ENCODE data around the gene GOPC.

GOPC gene

GRCh38 chr6:117573006-117573680 is 29.2 kb downstream of the GOPC start:
- Histone ChIP-seq H3K4me3 (ENCODE audit: low read length, poor library complexity, severe bottlenecking) (no peak overlapping the region), H3K4me2 (ENCODE audit: low read depth, low read length, poor library complexity, severe bottlenecking) (no peak overlapping the region), H3K9ac (ENCODE audit: low read depth, low read length, poor library complexity, severe bottlenecking) (no peak overlapping the region), H3K9me2 (replicated peaks; ENCODE audit: low read depth, low read length) (no peaks in the 10 kb centered on the region), H3K79me2 (ENCODE audit: insufficient read depth, low read length) (no peaks in the 10 kb centered on the region), H3F3A (ENCODE audit: low read depth) (no peaks in the 10 kb centered on the region), H3K9me3 (ENCODE audit: insufficient read depth, low read depth, low read length) (no peaks in the 10 kb centered on the region), H3K27me3 (ENCODE audit: insufficient read depth, low read length, poor library complexity, severe bottlenecking) (no peaks in the 10 kb centered on the region), H3K36me3 (ENCODE audit: insufficient read depth, low read length) (peaks cover 68% of the 10 kb centered on the region), H2AFZ (ENCODE audit: low read length) (no peak overlapping the region), H3K4me1 (ENCODE audit: insufficient read depth, low read length, poor library complexity, severe bottlenecking) (no peaks in the 10 kb centered on the region), H4K20me1 (ENCODE audit: insufficient read depth, low read length, poor library complexity, severe bottlenecking) (no peaks in the 10 kb centered on the region)
- TF ChIP-seq CTCF (conservative IDR thresholded peaks at IDR 0.05; ENCODE audit: low read length) (no peak), EZH2phosphoT487 (IDR thresholded peaks at IDR 0.05; ENCODE audit: borderline replicate concordance) (no peak)

GRCh38 chr6:117568831-117569410 is 33.4 kb downstream of the GOPC start:
- H4K20me1 ChIP-seq (ENCODE audit: insufficient read depth, low read length, poor library complexity, severe bottlenecking), result no peaks in the 10 kb centered on the region
- H3K36me3 ChIP-seq (ENCODE audit: insufficient read depth, low read length), result peaks cover 81% of the 10 kb centered on the region
- no peaks in the 10 kb centered on the region for H3F3A ChIP-seq (ENCODE audit: low read depth)
- TF ChIP-seq EZH2phosphoT487 (IDR thresholded peaks at IDR 0.05; ENCODE audit: borderline replicate concordance), result no peak
- no peak for TF ChIP-seq CTCF (conservative IDR thresholded peaks at IDR 0.05; ENCODE audit: low read length)
- no peaks in the 10 kb centered on the region for H3K9me2 ChIP-seq (replicated peaks; ENCODE audit: low read depth, low read length)
- H3K27me3 ChIP-seq (ENCODE audit: insufficient read depth, low read length, poor library complexity, severe bottlenecking), result no peaks in the 10 kb centered on the region
- H3K4me2 ChIP-seq (ENCODE audit: low read depth, low read length, poor library complexity, severe bottlenecking), result no peak overlapping the region
- H3K79me2 ChIP-seq (ENCODE audit: insufficient read depth, low read length), result no peaks in the 10 kb centered on the region
- no peak overlapping the region for H2AFZ ChIP-seq (ENCODE audit: low read length)
- no peaks in the 10 kb centered on the region for H3K4me1 ChIP-seq (ENCODE audit: insufficient read depth, low read length, poor library complexity, severe bottlenecking)
- H3K4me3 ChIP-seq (ENCODE audit: low read length, poor library complexity, severe bottlenecking), result no peak overlapping the region
- no peak overlapping the region for H3K9ac ChIP-seq (ENCODE audit: low read depth, low read length, poor library complexity, severe bottlenecking)
- no peaks in the 10 kb centered on the region for H3K9me3 ChIP-seq (ENCODE audit: insufficient read depth, low read depth, low read length)

GRCh38 chr6:117568247-117568646 is 34.1 kb downstream of the GOPC start:
- H3K36me3 ChIP-seq (ENCODE audit: insufficient read depth, low read length), result peaks cover 82% of the 10 kb centered on the region

More at GRCh38 chr6:117568247-117568646, 34.1 kb downstream of the GOPC start:
- H3K9me2 ChIP-seq (replicated peaks; ENCODE audit: low read depth, low read length), result no peaks in the 10 kb centered on the region
- no peaks in the 10 kb centered on the region for H3K79me2 ChIP-seq (ENCODE audit: insufficient read depth, low read length)
- no peak overlapping the region for H2AFZ ChIP-seq (ENCODE audit: low read length)
- H3K9me3 ChIP-seq (ENCODE audit: insufficient read depth, low read depth, low read length), result no peaks in the 10 kb centered on the region
- no peaks in the 10 kb centered on the region for H3K27me3 ChIP-seq (ENCODE audit: insufficient read depth, low read length, poor library complexity, severe bottlenecking)
- H3K4me1 ChIP-seq (ENCODE audit: insufficient read depth, low read length, poor library complexity, severe bottlenecking), result no peaks in the 10 kb centered on the region
- H3F3A ChIP-seq (ENCODE audit: low read depth), result no peaks in the 10 kb centered on the region
- H3K9ac ChIP-seq (ENCODE audit: low read depth, low read length, poor library complexity, severe bottlenecking), result no peak overlapping the region
- TF ChIP-seq EZH2phosphoT487 (IDR thresholded peaks at IDR 0.05; ENCODE audit: borderline replicate concordance) (no peak), CTCF (conservative IDR thresholded peaks at IDR 0.05; ENCODE audit: low read length) (no peak)
- no peak overlapping the region for H3K4me3 ChIP-seq (ENCODE audit: low read length, poor library complexity, severe bottlenecking)
- H4K20me1 ChIP-seq (ENCODE audit: insufficient read depth, low read length, poor library complexity, severe bottlenecking), result no peaks in the 10 kb centered on the region
- no peak overlapping the region for H3K4me2 ChIP-seq (ENCODE audit: low read depth, low read length, poor library complexity, severe bottlenecking)
